Putamen (tissue), 1 donor: ENCODE measurements around the gene STK38L.

Source experiments
- DNase-seq: peaks from one replicate; pipeline ENCODE4 v3.0.0-alpha.2; 2016; ENCODE audit warnings: low spot score

The STK38L gene

GRCh38 chr12:27355486-27355885 lies 111.4 kb downstream of the STK38L start:
- no peak for DNase-seq

- no peak for DNase-seq
Observed at GRCh38 chr12:27355979-27356378, 111.9 kb downstream of the STK38L start.

- DNase-seq: no peak
Observed at GRCh38 chr12:27359578-27360340, 115.7 kb downstream of the STK38L start.

GRCh38 chr12:27361372-27361771 lies 117.3 kb downstream of the STK38L start:
- no peak for DNase-seq

- DNase-seq: no peak
Observed at GRCh38 chr12:27366621-27367020, 122.5 kb downstream of the STK38L start.

GRCh38 chr12:27367078-27367477 lies 123.0 kb downstream of the STK38L start:
- DNase-seq: no peak
